IPS-NIHi7 (cell line): Measurements from ENCODE around the gene HDAC4.

Experiments used
- DNase-seq: peaks from one replicate; pipeline ENCODE4 v3.0.0; 2012; ENCODE audit warnings: mixed read lengths; ENCODE audit errors: extremely low spot score

The HDAC4 gene

GRCh38 chr2:239008677-239009588 is 391.9 kb downstream of the HDAC4 start:
- no peak for DNase-seq

GRCh38 chr2:239008004-239008403 is 392.8 kb downstream of the HDAC4 start:
- DNase-seq = no peak

- no peak for DNase-seq
Measured at GRCh38 chr2:239006622-239007285, 394.1 kb downstream of the HDAC4 start.

GRCh38 chr2:239005586-239005985 is 395.2 kb downstream of the HDAC4 start:
- DNase-seq = no peak

- no peak for DNase-seq
Measured at GRCh38 chr2:239004274-239005015, 396.4 kb downstream of the HDAC4 start.

GRCh38 chr2:239003624-239004273 is 397.1 kb downstream of the HDAC4 start:
- DNase-seq = no peak

- no peak for DNase-seq
Measured at GRCh38 chr2:239002954-239003623, 397.7 kb downstream of the HDAC4 start.

GRCh38 chr2:239002591-239002953 is 398.2 kb downstream of the HDAC4 start:
- DNase-seq = no peak

- no peak for DNase-seq
Measured at GRCh38 chr2:239001794-239002193, 399.0 kb downstream of the HDAC4 start.

- DNase-seq = no peak
Measured at GRCh38 chr2:239000500-239001073, 400.2 kb downstream of the HDAC4 start.

GRCh38 chr2:239000089-239000488 is 400.7 kb downstream of the HDAC4 start:
- no peak for DNase-seq

- no peak for DNase-seq
Measured at GRCh38 chr2:238999291-238999741, 401.5 kb downstream of the HDAC4 start.

- no peak for DNase-seq
Measured at GRCh38 chr2:238998801-238999200, 402.0 kb downstream of the HDAC4 start.
